ENCODE measurements around the gene SLC13A4. TPM values are rescaled to one million over a fixed set of nuclear protein-coding genes. Genes with fewer than 3 reads are reported as not detected.

The SLC13A4 gene
- total RNA-seq, 4 donors from 2014 or later = not detected

- no peak for DNase-seq (ENCODE audit: extremely low spot score)
- Histone ChIP-seq H3K4me3 (no peak overlapping the region), H3K4me1 (peaks cover 8 to 25% (median 19%) of the 10 kb centered on the region in 4 donors), H3K27me3 (no peaks in the 10 kb centered on the region), H3K9me3 (no peaks in the 10 kb centered on the region), H3K27ac (replicated peaks in 1 of 4) (peak overlapping the region; percentile 31 to 52 (median 44)), H3K36me3 (no peaks in the 10 kb centered on the region)
- intact Hi-C loops (cut with DNase I) = no loop called here
- no peak for TF ChIP-seq EP300 (IDR thresholded peaks at IDR 0.05)
- no peak for TF ChIP-seq POLR2A (IDR thresholded peaks at IDR 0.05; ENCODE audit: low read depth)
- TF ChIP-seq CTCF (IDR thresholded peaks at IDR 0.05) = no peak
- 86% methylated on average over 8 of the region's 8 CpGs for WGBS
Measured at GRCh38 chr7:135744938-135745702, 17.1 kb upstream of the SLC13A4 start.

GRCh38 chr7:135743907-135744731 lies 16.1 kb upstream of the SLC13A4 start:
- Histone ChIP-seq H3K9me3 (no peaks in the 10 kb centered on the region), H3K27ac (replicated peaks in 1 of 4) (peak overlapping the region; percentile 12 to 52 (median 23))

GRCh38 chr7:135742371-135742770 lies 14.4 kb upstream of the SLC13A4 start:
- Histone ChIP-seq H3K27ac (replicated peaks in 1 of 4) (no peak overlapping the region), H3K9me3 (no peaks in the 10 kb centered on the region), H3K36me3 (no peaks in the 10 kb centered on the region), H3K4me1 (peaks cover 0 to 23% (median 7%) of the 10 kb centered on the region in 4 donors), H3K27me3 (no peaks in the 10 kb centered on the region), H3K4me3 (no peak overlapping the region)
- no peak for DNase-seq (ENCODE audit: extremely low spot score)
- TF ChIP-seq CTCF (IDR thresholded peaks at IDR 0.05) (no peak), POLR2A (IDR thresholded peaks at IDR 0.05; ENCODE audit: low read depth) (no peak), POLR2AphosphoS5 (IDR thresholded peaks at IDR 0.05) (no peak), EP300 (IDR thresholded peaks at IDR 0.05) (no peak)
- intact Hi-C loops (cut with DNase I) = no loop called here
- WGBS = 76% methylated on average over 4 of the region's 4 CpGs

More at GRCh38 chr7:135743907-135744731, 16.1 kb upstream of the SLC13A4 start:
- no peaks in the 10 kb centered on the region for H3K27me3 ChIP-seq
- peaks cover 6 to 27% (median 16%) of the 10 kb centered on the region in 4 donors for H3K4me1 ChIP-seq
- intact Hi-C loops (cut with DNase I) = no loop called here
- TF ChIP-seq CTCF (IDR thresholded peaks at IDR 0.05) (no peak), EP300 (IDR thresholded peaks at IDR 0.05) (no peak)
- no peak for DNase-seq (ENCODE audit: extremely low spot score)
- WGBS = 50% methylated on average over 12 of the region's 14 CpGs
- H3K4me3 ChIP-seq = no peak overlapping the region
- no peaks in the 10 kb centered on the region for H3K36me3 ChIP-seq

- Histone ChIP-seq H3K36me3 (no peaks in the 10 kb centered on the region), H3K27me3 (no peaks in the 10 kb centered on the region), H3K4me3 (no peak overlapping the region), H3K9me3 (no peaks in the 10 kb centered on the region), H3K4me1 (peaks cover 0 to 23% (median 7%) of the 10 kb centered on the region in 4 donors), H3K27ac (replicated peaks in 1 of 4) (no peak overlapping the region)
- no peak for DNase-seq (ENCODE audit: extremely low spot score)
- 75% methylated on average over 2 of the region's 2 CpGs for WGBS
- TF ChIP-seq EP300 (IDR thresholded peaks at IDR 0.05) (no peak), CTCF (IDR thresholded peaks at IDR 0.05) (no peak)
- intact Hi-C loops (cut with DNase I) = no loop called here
Measured at GRCh38 chr7:135741905-135742304, 13.9 kb upstream of the SLC13A4 start.

Measured in esophagus muscularis mucosa (tissue), 4 donors.